Medulla oblongata (tissue), 1 donor: Measurements from ENCODE around the gene NOSTRIN.
"Not testable (repeated sequence)": the region's sequence is repeated elsewhere in the genome, so short reads cannot be mapped to it uniquely, and the experiment has no call there.

Experiments used
- DNase-seq: peaks from one replicate; pipeline ENCODE4 v3.0.0-alpha.2; 2015; ENCODE audit errors: extremely low spot score

The NOSTRIN gene

DNA sequence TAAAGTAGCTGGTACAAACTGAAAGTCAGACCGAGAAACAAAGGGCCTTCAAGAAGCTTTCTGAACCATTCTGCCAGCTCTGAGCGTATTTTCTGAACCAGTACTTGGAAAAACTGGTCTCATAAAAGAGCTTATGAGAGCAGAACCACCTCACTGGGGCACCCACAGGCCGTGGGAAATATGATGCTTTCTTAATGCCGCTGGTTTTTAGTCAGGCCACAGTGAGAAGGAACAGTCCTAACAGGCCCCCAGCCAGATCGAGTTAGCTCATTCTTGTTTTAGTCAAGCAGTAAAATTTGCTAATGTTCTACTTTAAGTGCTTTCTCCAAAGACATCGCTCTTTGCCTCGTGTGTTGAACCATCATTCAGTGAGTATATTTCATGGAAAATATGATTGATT is 12.7 kb upstream of the NOSTRIN start:
- DNase-seq = no peak

DNA sequence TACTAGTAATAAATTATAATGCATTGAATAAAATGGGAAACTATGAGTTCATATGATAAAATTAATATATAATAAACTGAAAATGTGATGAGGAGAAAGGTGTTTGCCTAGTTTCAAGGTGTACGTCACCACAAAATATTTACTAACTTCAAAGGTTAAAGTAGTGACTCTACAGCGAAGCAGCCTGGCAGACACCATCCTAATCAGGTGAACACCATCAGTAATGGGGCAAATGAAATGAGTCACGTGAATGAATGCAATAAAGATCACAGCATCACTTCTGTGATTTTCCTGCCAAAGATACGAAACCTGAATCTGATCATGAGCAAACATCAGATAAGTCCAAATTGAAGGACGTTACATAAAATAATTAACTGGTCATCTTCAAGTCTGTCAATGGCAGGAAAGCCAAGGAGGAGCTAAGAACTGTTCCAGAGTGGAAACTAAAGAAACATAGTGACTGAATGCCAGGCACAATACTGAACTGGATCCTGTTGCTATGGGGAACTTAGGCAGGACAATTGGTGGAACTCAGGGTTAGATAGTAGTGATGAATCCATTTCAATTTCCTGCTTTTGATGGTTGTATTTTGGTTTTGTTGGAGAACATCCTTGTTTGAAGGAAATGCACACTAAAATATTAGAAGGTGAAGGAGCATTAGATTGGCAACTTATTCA is 12.1 kb upstream of the NOSTRIN start:
- DNase-seq = no peak

DNA sequence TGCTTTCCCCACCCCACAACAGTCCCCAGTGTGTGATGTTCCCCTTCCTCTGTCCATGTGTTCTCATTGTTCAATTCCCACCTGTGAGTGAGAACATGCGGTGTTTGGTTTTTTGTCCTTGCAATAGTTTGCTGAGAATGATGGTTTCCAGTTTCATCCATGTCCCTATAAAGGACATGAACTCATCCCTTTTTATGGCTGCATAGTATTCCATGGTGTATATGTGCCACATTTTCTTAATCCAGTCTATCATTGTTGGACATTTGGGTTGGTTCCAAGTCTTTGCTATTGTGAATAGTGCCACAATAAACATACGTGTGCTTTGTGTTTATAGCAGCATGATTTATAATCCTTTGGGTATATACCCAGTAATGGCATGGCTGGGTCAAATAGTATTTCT is 11.3 kb upstream of the NOSTRIN start:
- DNase-seq = not testable (repeated sequence)

DNA sequence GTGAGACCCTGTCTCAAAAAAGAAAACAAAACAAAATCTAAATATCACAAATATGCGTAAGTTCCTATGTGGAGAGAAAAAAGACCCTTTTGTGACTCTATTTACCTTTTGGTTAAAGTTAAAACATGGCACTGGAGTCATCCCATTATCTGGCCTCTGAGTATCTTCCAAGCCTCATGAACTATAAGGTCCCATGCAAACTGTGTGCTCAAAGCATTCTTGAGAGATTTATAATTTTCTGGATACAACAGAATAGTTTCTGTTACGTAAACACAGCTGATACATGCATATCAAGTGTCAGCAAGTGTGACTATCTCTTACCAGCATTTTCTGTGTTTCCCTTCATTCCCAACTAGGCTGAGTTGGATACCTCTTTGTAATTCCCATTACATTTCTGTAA is 8.8 kb upstream of the NOSTRIN start:
- DNase-seq = no peak

DNA sequence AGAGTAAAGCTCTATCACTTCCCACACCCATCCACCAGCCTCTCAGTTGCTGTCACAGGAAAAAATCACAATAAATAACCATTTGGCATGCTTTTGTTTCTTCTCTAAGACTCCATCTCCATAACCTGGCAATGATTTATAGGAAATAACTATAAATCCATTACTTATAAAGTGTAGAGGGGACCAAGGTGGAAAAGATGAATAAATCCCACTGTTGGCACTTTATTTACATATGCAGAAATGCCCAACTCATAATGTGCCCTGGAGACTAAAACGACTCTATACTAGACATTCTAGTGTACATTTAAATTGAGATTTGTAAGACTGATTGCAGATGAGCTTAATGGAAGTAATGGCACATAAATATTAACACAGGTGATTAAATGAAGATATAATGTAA is 7.5 kb upstream of the NOSTRIN start:
- no peak for DNase-seq

DNA sequence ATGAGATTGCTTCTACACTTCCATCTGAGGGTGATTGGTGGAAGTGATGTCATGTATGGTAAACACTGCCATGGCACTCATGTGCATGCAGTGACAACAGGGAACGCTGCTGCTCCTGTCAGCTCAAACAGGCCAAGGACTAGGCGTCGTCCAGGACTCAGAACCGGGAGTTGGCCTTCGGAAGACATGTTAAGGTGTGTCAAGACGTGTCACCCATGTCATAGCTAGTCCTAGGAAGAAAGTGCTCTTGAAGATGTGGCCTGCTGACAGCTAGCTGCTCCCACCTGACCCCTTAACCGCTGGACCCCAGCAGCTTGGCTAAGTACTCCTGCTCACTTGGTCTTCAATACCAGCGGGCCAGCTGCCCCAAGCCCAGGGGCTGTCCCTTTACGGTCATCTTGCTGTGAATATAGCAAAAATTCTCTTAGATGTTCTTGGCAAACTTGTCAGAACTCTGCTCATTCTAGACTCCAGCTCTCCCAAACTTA is 6.3 kb upstream of the NOSTRIN start:
- no peak for DNase-seq

DNA sequence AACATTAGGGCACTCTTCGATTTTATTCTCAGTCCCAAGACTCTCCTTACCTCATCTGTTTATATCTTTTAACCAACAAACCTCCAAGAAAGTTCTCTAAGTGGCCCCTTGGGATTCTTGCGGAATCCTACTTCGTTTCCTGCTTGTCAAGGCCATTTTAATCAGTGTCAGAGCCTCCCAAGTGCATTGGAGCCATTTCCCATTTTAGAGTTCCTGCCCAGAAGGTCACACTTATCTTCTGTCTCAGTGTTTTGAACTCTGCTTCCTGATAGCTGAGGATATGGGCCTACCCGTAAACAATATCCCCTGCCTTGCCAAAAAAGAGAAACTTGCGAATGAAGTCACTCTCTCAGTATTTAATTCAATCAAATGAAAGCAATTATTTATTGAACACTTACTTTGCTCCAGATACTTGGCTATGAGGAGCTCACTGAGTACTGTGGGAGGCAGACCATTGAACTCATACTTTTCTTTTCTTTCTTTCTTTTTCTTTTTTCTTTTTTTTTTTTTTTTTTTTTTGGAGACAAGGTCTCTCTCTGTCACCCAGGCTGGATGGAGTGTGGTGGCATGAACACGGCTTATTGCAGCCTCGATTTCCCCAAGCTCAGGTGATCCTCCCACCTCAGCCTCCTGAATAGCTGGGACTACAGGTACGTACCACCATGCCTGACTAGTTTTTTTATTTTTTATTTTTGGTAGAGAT is 5.7 kb upstream of the NOSTRIN start:
- DNase-seq = no peak

DNA sequence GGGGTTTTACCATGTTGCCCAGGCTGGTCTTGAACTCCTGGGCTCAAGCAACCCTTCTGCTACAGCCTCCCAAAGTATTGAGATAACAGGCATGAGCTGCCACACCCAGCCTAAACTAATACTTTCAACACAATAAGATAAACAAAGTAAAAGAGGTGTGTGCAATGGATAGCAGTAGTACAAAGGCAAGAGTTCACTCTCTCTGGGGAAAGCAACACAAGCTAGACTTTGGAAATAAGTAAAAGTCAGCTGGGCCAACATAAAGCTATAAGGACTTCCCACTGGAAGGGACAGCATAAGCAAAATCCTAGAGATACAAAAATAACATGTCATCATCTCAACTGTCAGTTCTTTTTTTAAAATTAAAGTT is 5.2 kb upstream of the NOSTRIN start:
- DNase-seq = no peak

DNA sequence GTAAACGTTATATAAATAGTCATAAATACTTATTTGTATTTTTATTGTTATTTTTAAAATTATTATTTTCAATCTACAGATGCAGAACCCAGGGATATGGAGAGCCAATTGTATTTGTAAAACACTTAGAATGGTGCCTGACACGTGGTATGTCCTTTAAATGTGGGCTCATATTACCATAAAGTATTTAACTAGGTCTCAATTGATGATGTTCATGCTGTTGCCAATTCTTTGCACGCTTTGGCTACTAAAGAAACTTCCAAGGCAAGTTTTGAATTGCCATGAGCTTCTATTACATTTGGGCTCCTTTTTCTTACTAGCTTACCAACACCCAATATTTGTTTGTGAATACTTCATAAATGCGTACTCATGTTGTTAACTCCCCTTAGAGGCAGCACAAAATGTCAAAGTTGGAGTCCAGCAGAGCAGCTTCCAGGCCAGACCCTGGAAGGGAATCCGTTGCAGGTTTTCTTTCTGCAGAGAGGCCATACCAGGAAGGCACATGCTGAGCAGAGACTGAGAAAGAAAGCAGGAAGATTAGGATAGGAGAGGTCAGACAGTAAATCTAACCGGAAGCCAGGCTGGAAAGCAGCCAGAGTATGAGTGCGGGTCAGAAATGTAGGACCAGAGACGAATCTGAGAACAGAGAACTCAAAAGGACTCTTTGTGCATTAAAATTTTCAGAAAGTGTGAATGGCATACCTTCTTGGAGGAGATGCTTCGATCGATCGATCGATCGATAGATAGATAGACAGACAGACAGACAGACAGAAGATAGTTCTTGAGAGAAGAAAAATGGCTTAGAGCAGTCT is 4.2 kb upstream of the NOSTRIN start:
- no peak for DNase-seq

DNA sequence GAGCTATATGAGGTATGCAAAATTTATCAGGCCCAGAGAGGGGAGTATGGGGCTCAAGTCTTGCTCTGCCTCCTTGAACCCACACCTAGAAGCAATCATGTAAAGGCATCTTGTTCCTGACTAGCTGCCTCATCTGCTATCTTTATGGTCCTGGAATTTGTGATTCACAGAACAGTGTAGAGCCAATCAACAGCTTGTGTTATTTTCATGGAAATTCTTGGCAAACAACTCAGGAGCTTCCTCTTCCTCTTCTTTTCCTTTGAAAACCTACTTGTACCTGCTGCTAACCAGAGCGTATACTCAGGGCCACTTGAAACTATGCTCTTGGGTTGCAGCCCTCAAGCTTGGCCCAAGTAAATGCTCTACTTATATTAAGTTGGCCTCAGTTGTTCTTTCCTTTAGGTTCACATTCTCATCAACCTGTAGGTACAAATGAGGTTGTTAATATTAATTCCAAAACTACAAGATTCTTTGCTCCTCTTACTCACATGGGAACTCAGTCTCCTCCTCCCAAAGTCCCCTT is 3.5 kb upstream of the NOSTRIN start:
- DNase-seq = no peak

DNA sequence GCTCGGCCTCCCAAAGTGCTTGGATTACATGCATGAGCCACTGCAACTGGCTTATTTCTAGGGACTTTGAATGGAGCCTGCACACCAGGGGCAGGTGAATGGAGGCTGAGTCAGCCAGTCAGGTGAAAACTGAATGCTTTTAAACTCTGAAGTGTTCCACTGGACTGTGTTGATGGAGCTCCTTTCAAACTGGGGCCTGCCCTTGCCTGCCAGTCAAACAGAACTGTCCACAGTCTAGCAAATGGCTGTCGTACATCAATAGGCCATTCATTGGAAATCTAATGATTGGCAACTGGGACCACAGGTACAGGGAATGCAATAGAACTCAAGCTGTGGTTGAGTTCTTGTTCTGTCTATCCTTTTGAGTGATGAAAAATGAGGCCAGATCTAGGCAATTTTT is 966 bp upstream of the NOSTRIN start:
- no peak for DNase-seq

DNA sequence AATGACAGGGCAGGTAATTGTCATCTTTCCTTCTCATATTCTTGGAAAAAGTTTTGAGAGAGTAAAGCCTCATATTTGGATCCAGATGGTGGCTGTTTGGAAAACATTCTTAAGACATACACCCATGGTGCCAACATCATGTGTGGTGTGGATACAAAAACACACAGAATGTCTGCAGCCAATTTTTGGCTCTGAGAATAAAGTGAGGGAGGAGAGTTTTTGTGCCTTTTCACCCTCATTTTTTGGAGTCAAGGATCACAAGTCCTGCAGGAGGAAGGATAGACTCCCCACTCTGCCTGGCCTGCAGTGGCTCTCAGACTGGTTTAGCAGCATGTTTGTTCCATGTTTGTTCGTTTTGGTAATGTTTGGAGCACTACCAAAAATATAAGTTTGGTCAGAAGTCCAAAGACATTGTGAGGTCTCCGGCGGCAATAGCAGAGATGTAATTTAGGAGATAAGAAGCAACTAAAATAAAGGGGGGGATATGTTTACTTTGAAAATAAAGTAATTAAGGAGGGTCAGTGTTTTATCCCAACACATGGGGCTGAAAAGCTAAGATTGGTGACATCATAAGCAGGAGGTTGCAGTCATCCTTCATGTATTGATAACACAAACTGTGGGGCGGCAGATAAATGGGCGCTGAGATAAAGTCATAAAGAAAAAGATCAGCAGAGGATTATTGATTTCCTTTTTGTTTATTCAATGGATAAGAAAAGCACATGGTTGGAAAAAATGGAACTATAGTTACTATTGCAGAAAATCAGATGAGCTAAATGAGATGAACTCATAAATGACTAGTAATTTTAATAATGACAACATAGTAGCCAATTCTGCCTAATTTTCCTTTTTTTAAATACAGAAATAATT is 655 bp downstream of the NOSTRIN start:
- DNase-seq = no peak

DNA sequence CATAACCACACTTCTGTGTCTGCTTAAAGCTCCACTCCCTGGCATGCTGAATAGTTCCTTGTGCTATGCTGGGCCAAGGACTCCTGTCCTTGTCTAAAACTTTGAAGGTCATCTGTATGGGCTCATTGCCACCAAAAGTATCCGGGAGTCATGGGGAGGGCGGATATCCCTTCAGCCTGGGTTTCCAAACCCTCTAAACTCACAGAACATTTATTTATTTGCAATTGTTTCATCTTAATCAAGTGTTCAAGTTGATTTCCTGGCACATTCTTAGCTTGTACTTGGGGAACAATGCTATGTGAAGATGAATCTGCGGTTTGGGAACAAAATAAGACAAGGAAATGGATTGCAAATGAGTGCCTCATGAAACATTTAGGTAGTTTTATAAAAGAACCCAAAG is 1.8 kb downstream of the NOSTRIN start:
- DNase-seq = no peak

DNA sequence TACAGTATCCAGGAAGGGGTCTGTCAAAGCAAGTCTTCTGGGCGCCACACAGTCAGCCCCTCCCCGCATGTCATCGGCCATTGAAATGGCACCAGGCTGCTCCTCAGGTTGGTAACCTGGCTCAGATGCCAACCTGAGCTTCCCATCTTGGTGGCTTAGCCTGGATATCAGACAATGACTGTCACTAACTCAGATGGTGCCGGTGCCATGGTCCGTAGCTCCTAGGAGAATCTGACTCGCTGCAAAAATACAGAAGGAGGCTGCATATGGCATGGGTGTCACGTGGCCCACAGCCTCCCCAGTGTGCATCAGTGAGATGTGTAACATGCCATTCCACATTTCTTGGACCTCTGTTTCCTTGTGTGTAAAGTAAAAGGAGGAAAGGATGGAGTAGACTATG is 3.2 kb downstream of the NOSTRIN start:
- DNase-seq = no peak

DNA sequence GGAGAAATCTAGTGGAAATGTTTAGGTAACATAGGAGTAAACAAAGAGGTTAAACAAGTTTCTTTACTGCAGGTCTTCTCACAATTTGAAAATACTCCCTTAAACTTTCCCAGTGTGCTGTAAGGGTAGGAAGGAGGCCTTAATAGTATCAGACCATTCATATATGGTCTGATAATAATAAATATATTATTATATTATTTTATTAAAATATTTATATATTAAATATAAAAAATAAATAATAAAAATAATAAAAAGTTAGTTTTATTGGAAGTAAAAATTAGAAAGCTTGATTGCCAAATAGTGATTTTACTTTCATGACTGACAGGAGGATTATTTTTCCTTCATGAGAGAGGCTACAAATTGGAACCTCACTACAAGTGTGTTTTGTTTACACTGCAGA is 7.1 kb downstream of the NOSTRIN start:
- no peak for DNase-seq

DNA sequence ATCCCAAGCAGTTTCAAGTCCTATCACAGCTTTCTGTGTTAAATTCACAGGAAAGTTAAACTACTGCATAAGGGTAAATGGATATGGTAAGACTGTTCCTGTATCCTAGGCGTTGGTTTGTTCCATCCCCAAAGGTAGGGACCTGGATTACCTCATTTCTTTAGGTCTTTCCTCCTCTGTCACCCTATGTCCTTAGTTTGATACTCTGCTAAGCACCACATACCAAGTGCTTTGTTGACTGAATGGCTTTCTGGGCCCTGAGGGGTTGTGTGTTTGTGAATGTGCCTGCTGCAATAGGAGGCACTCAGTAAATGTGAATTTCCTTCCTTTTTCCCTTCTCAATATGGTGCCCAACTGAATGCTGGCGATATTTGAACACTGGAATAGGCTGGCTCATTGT is 7.8 kb downstream of the NOSTRIN start:
- no peak for DNase-seq

DNA sequence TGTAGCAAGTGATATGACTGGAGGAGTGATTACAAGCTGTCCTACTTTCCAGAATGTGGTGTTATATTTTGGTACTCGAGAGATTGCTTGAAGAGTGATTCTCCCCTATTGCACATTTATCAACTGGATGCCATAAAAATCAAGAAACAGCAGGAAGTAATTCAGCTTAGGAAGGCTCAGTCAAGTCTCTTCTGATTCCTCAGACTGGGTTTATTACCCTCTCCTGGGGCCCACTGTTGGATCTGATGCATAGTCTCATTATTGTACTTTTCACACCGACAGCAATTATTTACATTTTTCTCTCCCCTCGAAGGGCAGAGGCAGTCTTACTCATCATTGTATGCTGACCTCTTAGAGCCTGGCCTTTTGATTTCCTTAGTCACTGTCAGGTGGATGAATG is 9.3 kb downstream of the NOSTRIN start:
- DNase-seq = no peak

DNA sequence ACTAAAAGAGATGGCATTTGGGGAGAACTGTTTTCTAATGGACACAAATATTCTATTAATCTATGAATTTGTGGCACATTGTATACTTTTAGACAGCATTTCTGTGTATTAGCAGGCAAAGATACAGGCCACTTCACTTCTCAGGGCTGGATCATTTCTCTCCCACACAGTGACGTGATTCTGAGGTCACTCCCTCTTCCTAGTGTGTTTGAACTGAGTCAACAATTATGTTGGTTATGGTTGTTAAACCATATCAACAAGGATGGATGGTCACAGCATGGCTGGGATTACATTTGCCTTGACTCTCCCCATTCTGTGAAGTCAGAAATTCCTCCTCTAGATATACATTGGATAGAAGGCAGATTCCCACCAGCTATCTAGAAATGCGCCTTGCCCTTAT is 11.6 kb downstream of the NOSTRIN start:
- no peak for DNase-seq

DNA sequence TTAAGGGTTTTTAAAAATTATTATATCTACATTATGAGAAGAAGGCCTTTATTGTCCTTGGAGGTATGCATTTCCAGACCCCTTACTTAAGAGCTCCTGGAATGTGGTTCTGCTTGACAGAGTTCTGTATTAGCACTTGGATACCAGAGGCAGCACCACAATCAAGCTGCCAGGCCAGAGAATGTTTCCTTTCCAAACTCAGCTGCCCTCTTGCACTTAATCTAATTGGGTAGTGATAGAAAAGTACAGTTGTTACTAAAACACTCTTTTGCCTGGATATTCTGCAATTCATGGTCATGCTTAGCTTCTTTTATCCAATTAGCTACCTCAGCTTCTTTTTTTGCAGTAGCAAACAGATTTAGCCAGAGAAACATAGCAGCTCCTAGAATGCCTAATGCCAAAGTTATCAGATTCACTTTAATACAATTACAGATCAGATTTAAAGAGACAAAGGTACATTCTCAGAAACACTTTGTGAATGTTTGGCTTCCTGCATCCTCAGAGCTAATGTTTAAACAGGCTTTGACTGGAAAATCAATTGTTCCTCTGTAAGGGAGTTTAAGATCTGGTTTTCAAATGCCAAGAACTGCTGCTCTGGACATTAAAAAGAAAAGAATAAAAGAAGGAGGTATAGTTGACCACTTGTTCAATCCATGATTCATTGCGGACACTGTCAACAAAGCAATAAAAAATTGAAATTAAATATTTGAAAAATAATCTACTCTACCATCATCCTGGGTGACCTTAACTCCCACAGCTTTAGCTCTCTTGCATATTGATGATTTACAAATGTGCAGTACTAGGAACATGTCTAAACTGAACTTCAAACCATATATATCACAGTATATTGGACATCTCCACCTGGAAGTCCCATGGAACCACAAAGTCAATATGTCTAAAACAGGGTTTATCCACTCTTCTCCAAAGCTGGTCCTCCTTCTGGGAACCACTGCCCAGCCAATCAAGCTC is 12.8 kb downstream of the NOSTRIN start:
- DNase-seq = no peak

DNA sequence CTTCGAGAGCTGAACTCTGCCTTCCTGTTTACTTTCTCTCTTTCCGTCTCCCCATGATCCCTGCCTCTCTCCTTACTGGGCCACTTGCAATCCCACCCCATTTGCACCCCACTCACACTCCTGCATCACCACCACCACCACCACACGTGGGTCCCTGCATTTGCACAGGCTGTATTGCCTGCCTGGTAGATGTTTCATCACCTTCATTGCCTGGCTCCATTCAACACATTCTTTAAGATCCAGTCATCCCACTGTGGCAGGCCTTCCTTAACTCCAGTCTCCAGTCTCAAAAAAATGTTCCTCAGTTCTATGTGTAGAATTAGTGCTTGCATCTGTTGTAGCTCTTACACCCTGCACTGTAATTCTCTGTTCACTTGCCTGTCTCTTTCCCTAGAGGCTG is 13.9 kb downstream of the NOSTRIN start:
- DNase-seq = no peak
